Measurements from ENCODE around the gene DLG2. TPM values are rescaled to one million over a fixed set of nuclear protein-coding genes. Genes with fewer than 3 reads are reported as not detected.
"Not testable (repeated sequence)": the region's sequence is repeated elsewhere in the genome, so short reads cannot be mapped to it uniquely, and the experiment has no call there.

Gene DLG2
- total and polyA plus RNA-seq, 9 of the 15 experiments (the other 6 are each of a cell fraction or from before 2014, with no cell fraction given), result 0.52 to 1.6 (median 0.95) TPM

GRCh38 chr11:85231588-85231987 is 395.6 kb downstream of the DLG2 start:
- Histone ChIP-seq H4K20me1 (replicated peaks; ENCODE audit: control insufficient read depth, insufficient read depth, low read length) (no peaks in the 10 kb centered on the region), H3K27ac (ENCODE audit: extremely low read depth, low read depth, low read length) (no peak overlapping the region), H3K27me3 (ENCODE audit: control insufficient read depth in 2 of 2, insufficient read depth in 2 of 2, low read length in 2 of 2) (no peaks in the 10 kb centered on the region), H2AFZ (ENCODE audit: low read depth, low read length) (no peak overlapping the region), H3K4me1 (replicated peaks in 1 of 2; ENCODE audit: control insufficient read depth in 2 of 2, insufficient read depth in 2 of 2, low read length in 2 of 2) (no peaks in the 10 kb centered on the region), H3K9me3 (replicated peaks; ENCODE audit: control insufficient read depth, insufficient read depth, low read depth, low read length) (no peaks in the 10 kb centered on the region; the same call in none of the 2 replicates), H3K9me1 (ENCODE audit: control insufficient read depth, insufficient read depth, low read length) (no peaks in the 10 kb centered on the region), H3K79me2 (ENCODE audit: control insufficient read depth, insufficient read depth, low read length) (no peaks in the 10 kb centered on the region), H3K4me2 (ENCODE audit: insufficient read depth, low read length) (no peak overlapping the region), H3K36me3 (ENCODE audit: control insufficient read depth, insufficient read depth, low read length) (no peaks in the 10 kb centered on the region), H3K4me3 (no peak overlapping the region), H3K9ac (ENCODE audit: insufficient read depth in 1 of 2, low read depth in 2 of 2, low read length in 2 of 2) (no peak overlapping the region)
- WGBS (ENCODE audit: insufficient coverage, low coverage, missing lambda C conversion rate), result 0% methylated on average over 4 of the region's 4 CpGs
- in situ Hi-C loops (cut with MboI), result no loop called here
- BruUV-seq (replicated peaks), result no TSS peak
- ChIA-PET POLR2A (no interaction called here), CTCF (ENCODE audit: low intra/inter-chr PET ratio) (no interaction called here)
- FAIRE-seq (no peak), DNase-seq (ENCODE audit: extremely low read depth in 1 of 4, low spot score in 3 of 4) (no peak), ATAC-seq (no peak)
- TF ChIP-seq CBX8 (IDR thresholded peaks at IDR 0.05; ENCODE audit: borderline replicate concordance, extremely low read depth, low read depth, low read length, poor library complexity, severe bottlenecking) (no peak), CBX5 (IDR thresholded peaks at IDR 0.05; ENCODE audit: borderline replicate concordance, low read depth) (no peak), ILK (tag; IDR thresholded peaks at IDR 0.05; ENCODE audit: borderline replicate concordance, low read depth) (no peak), ZNF695 (CRISPR knock-in tag; IDR thresholded peaks at IDR 0.05) (no peak), CBX3 (IDR thresholded peaks at IDR 0.05; ENCODE audit: borderline replicate concordance in 1 of 2, low read length in 2 of 2) (no peak), MIER1 (IDR thresholded peaks at IDR 0.05; ENCODE audit: low read depth) (no peak), SAP30 (IDR thresholded peaks at IDR 0.05; ENCODE audit: borderline replicate concordance, insufficient read depth, low read depth, low read length, poor library complexity, severe bottlenecking) (no peak), SIN3A (IDR thresholded peaks at IDR 0.05; ENCODE audit: borderline replicate concordance in 2 of 2, control insufficient read depth in 1 of 2, low read depth in 2 of 2, low read length in 2 of 2) (no peak)
- intact Hi-C loops (cut with micrococcal nuclease), result no loop called here

GRCh38 chr11:85229723-85230122 is 397.4 kb downstream of the DLG2 start:
- WGBS (ENCODE audit: insufficient coverage, low coverage, missing lambda C conversion rate), result 0% methylated on average over 1 of the region's 1 CpG
- H3K9ac ChIP-seq (ENCODE audit: insufficient read depth in 1 of 2, low read depth in 2 of 2, low read length in 2 of 2); H3K79me2 ChIP-seq (ENCODE audit: control insufficient read depth, insufficient read depth, low read length); H3K36me3 ChIP-seq (ENCODE audit: control insufficient read depth, insufficient read depth, low read length); H3K9me1 ChIP-seq (ENCODE audit: control insufficient read depth, insufficient read depth, low read length); H3K4me1 ChIP-seq (replicated peaks in 1 of 2; ENCODE audit: control insufficient read depth in 2 of 2, insufficient read depth in 2 of 2, low read length in 2 of 2); in situ Hi-C loops (cut with MboI); H3K4me3 ChIP-seq; DNase-seq (ENCODE audit: extremely low read depth in 1 of 4, low spot score in 3 of 4); BruUV-seq (replicated peaks); H3K9me3 ChIP-seq (replicated peaks; ENCODE audit: control insufficient read depth, insufficient read depth, low read depth, low read length); H3K27ac ChIP-seq (ENCODE audit: extremely low read depth, low read depth, low read length); H4K20me1 ChIP-seq (replicated peaks; ENCODE audit: control insufficient read depth, insufficient read depth, low read length); ATAC-seq; H3K4me2 ChIP-seq (ENCODE audit: insufficient read depth, low read length); POLR2A ChIA-PET; H2AFZ ChIP-seq (ENCODE audit: low read depth, low read length); FAIRE-seq; intact Hi-C loops (cut with micrococcal nuclease); CTCF ChIA-PET (ENCODE audit: low intra/inter-chr PET ratio); H3K27me3 ChIP-seq (ENCODE audit: control insufficient read depth in 2 of 2, insufficient read depth in 2 of 2, low read length in 2 of 2): not testable (repeated sequence)

Data from K562 (cell line).